ENCODE measurements around the gene CPXM1. TPM values are rescaled to one million over a fixed set of nuclear protein-coding genes. Genes with fewer than 3 reads are reported as not detected.

Gene CPXM1
- total RNA-seq = 0.32 TPM in 1 of 2 replicates, not detected in the other

GRCh38 chr20:2800521-2801285, at the start of gene CPXM1:
CPXM1 (minus strand) TSS chr20:2800627; CDS start chr20:2800572, 55 bp downstream.

GRCh38 chr20:2840138-2840966, 39.9 kb upstream of the CPXM1 start, which contains the start of the genes PCED1A and VPS16:
PCED1A (minus strand) TSS chr20:2840655; CDS start chr20:2839912, 743 bp downstream.
VPS16 (plus strand) TSS chr20:2840745; CDS start chr20:2840775, 30 bp downstream.

GRCh38 chr20:2816030-2816582, 15.7 kb upstream of the CPXM1 start, which contains the start of gene TMEM239:
TMEM239 (plus strand) TSS chr20:2816364; CDS start chr20:2816555, 191 bp downstream.

GRCh38 chr20:2814587-2815051, 14.2 kb upstream of the CPXM1 start, which contains the start of gene C20orf141:
C20orf141 (plus strand) TSS chr20:2814987; CDS start chr20:2815185, 198 bp downstream.

Other genes starting within 250 kb of the CPXM1 start
- gene NOP56, start 148.0 kb downstream of the CPXM1 start, total RNA-seq = 234 and 264 TPM in 2 replicates
- gene IDH3B, start 136.4 kb downstream of the CPXM1 start, total RNA-seq = 128 and 129 TPM in 2 replicates
- gene EBF4, start 107.8 kb downstream of the CPXM1 start, total RNA-seq = 0.76 and 1.9 TPM in 2 replicates
- not detected in 2 replicates for gene C20orf141, start 14.4 kb upstream of the CPXM1 start, total RNA-seq
- gene TMEM239, start 15.7 kb upstream of the CPXM1 start, total RNA-seq = not detected in 2 replicates
- 18.5 and 19.6 TPM in 2 replicates for gene PCED1A, start 40.0 kb upstream of the CPXM1 start, total RNA-seq
- 46.1 and 53.3 TPM in 2 replicates for gene VPS16, start 40.1 kb upstream of the CPXM1 start, total RNA-seq
- 20.8 and 30.1 TPM in 2 replicates for gene PTPRA, start 72.9 kb upstream of the CPXM1 start, total RNA-seq
- 0.30 TPM in 1 of 2 replicates, not detected in the other for gene GNRH2, start 243.0 kb upstream of the CPXM1 start, total RNA-seq
- 65.5 and 75.4 TPM in 2 replicates for gene MRPS26, start 245.4 kb upstream of the CPXM1 start, total RNA-seq

All from epithelial cell of umbilical artery (primary cell).